ENCODE data around the gene CACNA1I. TPM values are rescaled to one million over a fixed set of nuclear protein-coding genes. Genes with fewer than 3 reads are reported as not detected.

The CACNA1I gene
- total RNA-seq, 6 experiments from 2014 or later, result 0.06 TPM; not detected in 5

GRCh38 chr22:39624501-39624821 is 53.9 kb downstream of the CACNA1I start:
- no peak for DNase-seq
- H3K9me3 ChIP-seq, result no peaks in the 10 kb centered on the region
- no peaks in the 10 kb centered on the region for H3K36me3 ChIP-seq
- no peaks in the 10 kb centered on the region for H3K4me1 ChIP-seq
- H3K27ac ChIP-seq, result no peak overlapping the region
- intact Hi-C loops (cut with DNase I), result loop anchor here in 1 of 2 donors (5.0 kb wide), 1 partner anchor 403 kb away; no protein-coding TSS in a partner anchor
- no peak overlapping the region for H3K4me3 ChIP-seq
- 0% methylated on average over 1 of the region's 7 CpGs for WGBS (ENCODE audit: insufficient coverage, low coverage, low lambda C conversion rate, missing lambda C conversion rate)
- peak in 2 of 4 donors; percentile 24 to 34 for ATAC-seq
- TF ChIP-seq CTCF (IDR thresholded peaks at IDR 0.05) (no peak), POLR2A (IDR thresholded peaks at IDR 0.05) (no peak)
- peaks cover 0 to 3% of the 10 kb centered on the region in 2 donors for H3K27me3 ChIP-seq

GRCh38 chr22:39625569-39626537 is 55.3 kb downstream of the CACNA1I start:
- Histone ChIP-seq H3K36me3 (no peaks in the 10 kb centered on the region), H3K9me3 (no peaks in the 10 kb centered on the region), H3K4me1 (no peaks in the 10 kb centered on the region), H3K27ac (no peak overlapping the region), H3K4me3 (no peak overlapping the region), H3K27me3 (peaks cover 0 to 3% of the 10 kb centered on the region in 2 donors)
- ATAC-seq (peak in 1 of 4 donors; percentile 13), DNase-seq (peak in 1 of 3 donors; percentile 27)
- WGBS (ENCODE audit: insufficient coverage, low coverage, low lambda C conversion rate, missing lambda C conversion rate), result 56% methylated on average over 15 of the region's 22 CpGs
- intact Hi-C loops (cut with DNase I), result loop anchor here in 1 of 2 donors (5.0 kb wide), 1 partner anchor 401 kb away; no protein-coding TSS in a partner anchor
- no peak for TF ChIP-seq CTCF (IDR thresholded peaks at IDR 0.05)
- no peak for TF ChIP-seq POLR2A (IDR thresholded peaks at IDR 0.05)

- peaks cover 0 to 3% of the 10 kb centered on the region in 2 donors for H3K27me3 ChIP-seq
- no peaks in the 10 kb centered on the region for H3K36me3 ChIP-seq
- H3K4me3 ChIP-seq, result no peak overlapping the region
- intact Hi-C loops (cut with DNase I), result loop anchor here in 1 of 2 donors (5.0 kb wide), 1 partner anchor 400 kb away; no protein-coding TSS in a partner anchor
- H3K4me1 ChIP-seq, result no peaks in the 10 kb centered on the region
- 48% methylated on average over 4 of the region's 14 CpGs for WGBS (ENCODE audit: insufficient coverage, low coverage, low lambda C conversion rate, missing lambda C conversion rate)
- no peak overlapping the region for H3K27ac ChIP-seq
- no peaks in the 10 kb centered on the region for H3K9me3 ChIP-seq
- ATAC-seq (no peak), DNase-seq (no peak)
- TF ChIP-seq CTCF (IDR thresholded peaks at IDR 0.05) (no peak), POLR2A (IDR thresholded peaks at IDR 0.05) (no peak)
These were observed 56.7 kb downstream of the CACNA1I start for GRCh38 chr22:39627208-39627607.

- H3K27ac ChIP-seq, result no peak overlapping the region
- intact Hi-C loops (cut with DNase I), result loop anchor here in 1 of 2 donors (5.0 kb wide), 1 partner anchor 399 kb away; no protein-coding TSS in a partner anchor
- no peak overlapping the region for H3K4me3 ChIP-seq
- no peaks in the 10 kb centered on the region for H3K9me3 ChIP-seq
- WGBS (ENCODE audit: insufficient coverage, low coverage, low lambda C conversion rate, missing lambda C conversion rate), result 60% methylated on average over 6 of the region's 12 CpGs
- no peak for ATAC-seq
- no peaks in the 10 kb centered on the region for H3K4me1 ChIP-seq
- no peak for DNase-seq
- H3K36me3 ChIP-seq, result no peaks in the 10 kb centered on the region
- TF ChIP-seq CTCF (IDR thresholded peaks at IDR 0.05) (no peak), POLR2A (IDR thresholded peaks at IDR 0.05) (no peak)
- peaks cover 0 to 3% of the 10 kb centered on the region in 2 donors for H3K27me3 ChIP-seq
These were observed 57.5 kb downstream of the CACNA1I start for GRCh38 chr22:39627865-39628562.
